ENCODE measurements around the gene TMPRSS11A. TPM values are rescaled to one million over a fixed set of nuclear protein-coding genes. Genes with fewer than 3 reads are reported as not detected.

TMPRSS11A gene
- total RNA-seq, 1 experiment from 2014 or later, result not detected

GRCh38 chr4:67912080-67912479 is 51.2 kb downstream of the TMPRSS11A start:
- no peak for DNase-seq (ENCODE audit: low spot score)

GRCh38 chr4:67911638-67912037 is 51.7 kb downstream of the TMPRSS11A start:
- DNase-seq (ENCODE audit: low spot score), result no peak

DNA sequence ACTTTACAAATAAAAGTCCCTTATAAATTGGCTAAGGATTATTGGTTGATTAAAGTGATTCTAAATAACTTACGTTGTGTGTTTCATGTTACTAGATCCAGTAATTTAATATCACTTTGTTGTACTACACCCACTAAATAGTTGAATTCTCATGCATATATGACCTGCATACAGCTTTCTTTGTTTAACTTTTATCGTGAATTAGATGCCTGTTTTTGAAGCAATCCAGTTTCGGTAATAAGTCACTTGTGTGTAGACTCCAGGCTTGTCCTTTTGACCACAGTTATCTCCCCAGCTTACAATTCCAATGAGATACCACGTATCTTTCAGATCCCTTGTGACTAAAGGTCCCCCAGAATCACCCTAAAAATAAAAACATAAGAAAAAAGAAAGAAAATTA is 52.2 kb downstream of the TMPRSS11A start:
- no peak for DNase-seq (ENCODE audit: low spot score)

DNA sequence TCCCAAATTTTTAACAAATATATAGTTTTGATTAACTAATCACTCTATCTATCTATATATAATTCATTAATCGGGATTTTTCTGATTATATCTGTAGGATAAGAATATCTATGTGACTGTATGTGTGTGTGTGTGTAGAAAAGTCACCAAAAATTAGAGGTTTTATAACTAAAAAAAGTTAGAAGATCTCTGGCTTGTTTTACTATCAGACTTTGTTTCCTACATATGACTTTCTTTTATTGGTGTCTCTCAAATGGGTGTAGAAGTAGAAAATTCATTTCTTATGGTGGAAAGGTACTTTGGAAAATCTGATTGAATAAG is 52.7 kb downstream of the TMPRSS11A start:
- DNase-seq (ENCODE audit: low spot score), result no peak

GRCh38 chr4:67909905-67910584 is 53.2 kb downstream of the TMPRSS11A start:
- no peak for DNase-seq (ENCODE audit: low spot score)

- no peak for DNase-seq (ENCODE audit: low spot score)
These were observed 55.6 kb downstream of the TMPRSS11A start for GRCh38 chr4:67907650-67908049.

GRCh38 chr4:67899096-67899495 is 64.2 kb downstream of the TMPRSS11A start:
- no peak for DNase-seq (ENCODE audit: low spot score)

DNA sequence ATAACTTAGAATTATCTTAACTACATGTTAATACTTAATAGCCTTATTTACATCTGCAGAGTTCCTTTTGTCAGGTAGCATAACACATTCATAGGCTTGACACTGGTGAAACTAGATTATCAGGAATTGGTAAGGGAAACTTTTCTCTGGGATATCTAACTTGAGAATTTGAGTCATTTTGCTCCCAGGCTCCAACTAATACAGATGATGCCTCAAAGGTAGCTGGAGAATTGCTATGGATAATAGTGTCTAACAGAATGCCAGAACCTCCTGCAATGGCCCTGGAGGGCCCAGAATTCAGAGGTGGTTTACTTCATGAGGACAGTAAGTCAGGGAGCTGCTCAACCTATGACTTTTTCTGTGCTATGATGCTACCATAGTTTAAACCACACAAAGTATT is 65.6 kb downstream of the TMPRSS11A start:
- no peak for DNase-seq (ENCODE audit: low spot score)

DNA sequence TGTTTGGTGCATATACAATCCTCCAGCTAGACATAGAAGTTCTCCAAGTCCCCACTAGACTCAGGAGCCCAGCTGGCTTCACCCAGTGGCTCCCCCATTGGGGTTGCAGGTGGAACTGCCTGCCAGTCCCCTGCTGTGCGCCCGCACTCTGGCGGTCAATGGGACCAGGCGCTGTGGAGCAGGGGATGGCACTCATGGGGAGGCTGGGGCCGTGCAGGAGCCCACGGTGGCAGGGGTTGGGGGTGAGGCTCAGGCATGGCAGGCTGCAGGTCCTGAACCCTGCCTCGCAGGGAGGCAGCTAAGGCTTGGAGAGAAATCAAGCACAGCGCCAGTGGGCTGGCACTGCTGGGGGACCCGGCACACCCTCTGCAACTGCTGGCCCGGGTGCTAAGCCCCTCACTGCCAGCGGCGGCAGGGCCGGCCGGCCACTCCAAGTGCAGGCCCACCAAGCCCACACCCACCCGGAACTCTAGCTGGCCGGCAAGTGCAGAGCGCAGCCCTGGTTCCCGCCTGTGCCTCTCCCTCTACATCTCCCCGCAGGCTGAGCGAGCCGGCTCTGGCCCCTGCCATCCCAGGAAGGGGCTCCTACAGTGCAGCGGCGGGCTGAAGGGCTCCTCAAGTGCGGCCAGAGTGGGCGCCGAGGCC is 66.8 kb downstream of the TMPRSS11A start:
- no peak for DNase-seq (ENCODE audit: low spot score)

DNA sequence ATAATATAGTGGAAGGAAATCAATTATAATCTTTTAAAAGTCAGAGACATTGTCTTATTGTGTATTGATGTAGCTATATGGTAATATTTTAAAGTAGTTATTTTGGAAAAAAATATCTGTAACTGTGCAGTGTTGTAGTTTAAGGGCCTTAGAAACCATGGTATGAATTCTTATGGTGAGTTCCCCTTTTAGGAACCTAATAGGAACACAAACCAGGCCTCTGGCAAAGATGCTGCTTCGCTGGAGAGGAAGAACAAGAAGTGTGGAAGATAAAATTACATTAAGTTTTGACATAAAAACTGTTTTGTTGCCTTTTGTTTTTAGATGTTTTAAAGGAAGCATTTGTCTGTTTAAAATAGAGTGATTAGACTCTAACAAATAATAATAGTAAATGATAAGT is 68.6 kb downstream of the TMPRSS11A start:
- no peak for DNase-seq (ENCODE audit: low spot score)

DNA sequence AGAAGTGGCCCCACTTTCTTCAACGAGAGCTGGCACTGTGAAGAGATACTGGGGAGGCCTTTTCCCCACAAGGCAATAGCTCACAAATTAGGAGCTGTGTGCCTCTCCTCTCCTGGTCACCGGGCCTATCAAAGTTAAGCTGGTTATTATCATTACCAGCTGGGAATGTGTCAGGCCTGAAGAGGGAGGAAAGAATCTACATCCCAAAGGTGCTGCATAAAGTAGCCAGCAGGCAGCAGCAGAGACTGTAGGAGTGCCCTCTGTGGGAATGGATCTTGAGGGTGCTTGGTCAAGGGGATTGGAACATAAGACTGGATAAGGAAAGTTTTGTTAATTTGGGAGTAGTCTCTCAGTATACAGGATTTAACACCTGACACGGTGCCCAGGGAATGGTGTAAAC is 70.4 kb downstream of the TMPRSS11A start:
- DNase-seq (ENCODE audit: low spot score), result no peak

DNA sequence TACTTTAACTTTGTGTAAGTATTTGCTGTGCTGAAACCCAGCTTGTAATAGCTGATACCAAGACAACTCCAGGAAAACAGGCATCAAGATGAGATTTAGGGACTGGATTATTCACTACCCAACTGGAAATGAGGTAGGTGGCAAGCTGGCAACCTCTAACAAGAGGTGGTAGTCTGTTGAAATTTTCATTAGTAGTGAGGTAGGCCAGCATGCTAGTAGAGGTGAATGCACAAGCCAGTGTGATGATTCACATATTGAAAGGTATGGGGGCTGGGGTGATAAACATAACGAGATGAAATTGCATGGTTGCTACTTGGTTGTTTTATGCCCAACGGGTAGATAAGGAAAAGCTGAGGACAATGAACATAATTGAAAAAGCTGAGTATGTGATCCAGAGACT is 71.0 kb downstream of the TMPRSS11A start:
- no peak for DNase-seq (ENCODE audit: low spot score)

DNA sequence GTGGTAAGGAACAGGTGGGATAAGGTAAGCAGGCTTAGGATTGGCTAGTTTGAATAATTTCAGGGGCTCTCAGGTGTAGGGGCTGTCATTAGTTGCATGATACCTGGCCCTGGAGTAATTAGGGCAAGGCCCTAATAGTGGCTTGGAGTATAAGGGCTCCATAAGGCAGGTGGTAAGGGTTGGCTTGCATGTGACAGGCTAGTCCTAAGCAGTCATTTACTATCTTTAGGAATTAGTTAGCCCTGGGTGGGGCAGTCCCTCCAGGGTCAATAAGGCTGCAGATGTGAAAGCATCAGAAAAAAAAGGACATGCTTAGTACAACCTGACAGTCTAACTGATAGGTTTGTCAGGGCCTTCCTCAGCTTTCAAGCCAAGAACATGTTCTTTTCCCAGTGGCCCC is 71.6 kb downstream of the TMPRSS11A start:
- DNase-seq (ENCODE audit: low spot score), result no peak

GRCh38 chr4:67886281-67886680 is 77.0 kb downstream of the TMPRSS11A start:
- DNase-seq (ENCODE audit: low spot score), result peak; percentile 1

GRCh38 chr4:67885762-67886161 is 77.5 kb downstream of the TMPRSS11A start:
- peak; percentile 58 for DNase-seq (ENCODE audit: low spot score)

DNA sequence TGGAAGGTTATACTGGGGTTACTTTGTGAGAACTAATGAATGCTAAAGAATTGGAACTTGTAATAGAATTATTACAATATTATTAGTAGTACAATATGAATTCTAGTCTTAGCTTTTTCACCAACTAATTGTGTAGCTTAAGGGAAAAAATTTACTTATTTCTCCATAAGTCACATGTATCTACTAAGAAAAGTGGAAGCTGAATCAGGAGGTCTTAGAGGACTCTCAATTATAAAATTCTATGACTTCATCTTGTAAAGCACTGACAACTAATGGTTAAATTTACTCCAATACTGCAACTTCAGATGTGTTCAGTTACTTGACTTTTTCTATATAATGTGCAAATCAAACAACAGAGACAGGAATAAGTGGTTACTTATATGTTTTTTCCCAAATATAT is 78.6 kb downstream of the TMPRSS11A start:
- no peak for DNase-seq (ENCODE audit: low spot score)

DNA sequence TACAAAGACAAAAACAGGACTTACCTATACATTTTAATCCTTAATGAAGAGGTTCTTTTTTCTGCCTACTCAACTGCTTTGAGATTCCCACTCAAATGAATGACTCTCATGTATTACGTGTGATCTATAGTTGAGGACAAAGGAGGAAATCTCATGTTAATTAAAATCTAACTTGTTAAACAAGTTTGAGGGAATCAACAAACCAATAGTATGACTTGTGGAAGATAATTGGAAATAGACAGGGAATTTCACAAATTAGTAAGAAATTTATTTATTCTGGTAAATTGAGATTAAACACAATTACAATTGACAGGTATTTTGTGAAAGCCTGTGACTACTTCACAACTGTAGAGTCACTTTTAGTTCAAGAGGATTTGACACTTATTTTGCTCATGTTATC is 79.4 kb downstream of the TMPRSS11A start, which contains the start of gene TMPRSS11D:
TSS of gene TMPRSS11D (minus strand) at position 101 of the 400 bp plus-strand sequence. CDS start at position 32, 69 bp downstream.
- DNase-seq (ENCODE audit: low spot score), result no peak

GRCh38 chr4:67883458-67883857 is 79.8 kb downstream of the TMPRSS11A start:
- no peak for DNase-seq (ENCODE audit: low spot score)

DNA sequence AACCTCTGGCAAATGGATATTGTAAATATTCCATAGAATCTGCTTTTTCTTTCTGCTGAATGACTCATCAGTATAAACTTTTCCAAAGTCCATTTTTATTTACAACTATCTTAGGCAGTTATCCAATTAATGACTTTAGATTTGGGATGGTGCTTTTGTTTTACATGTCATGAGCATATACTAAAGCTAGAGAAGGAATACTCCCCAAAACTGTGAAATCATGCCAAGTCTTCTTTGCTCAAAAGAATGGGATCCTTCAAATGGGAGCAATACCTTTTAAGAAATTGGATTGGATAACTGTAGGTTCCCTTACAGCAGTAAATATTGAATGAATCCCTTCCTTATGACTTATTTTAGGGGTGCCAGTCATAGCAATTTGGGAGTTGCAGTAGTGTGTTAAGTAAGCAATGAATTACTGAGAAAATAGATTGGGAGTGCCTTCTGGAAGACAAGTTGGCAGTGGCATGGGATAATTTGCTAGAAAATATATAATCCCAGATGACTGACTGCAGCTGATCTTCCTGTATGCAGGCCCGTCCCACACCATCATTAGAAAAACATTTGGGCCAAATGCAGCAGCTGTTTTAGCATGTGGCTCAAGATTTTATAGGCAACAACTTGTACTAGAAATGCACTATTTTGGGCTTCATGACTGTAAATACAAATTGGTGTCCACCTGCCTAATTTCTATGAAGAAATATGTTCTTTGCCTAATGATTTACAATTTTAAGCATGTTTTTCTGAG is 82.3 kb downstream of the TMPRSS11A start:
- DNase-seq (ENCODE audit: low spot score), result no peak

DNA sequence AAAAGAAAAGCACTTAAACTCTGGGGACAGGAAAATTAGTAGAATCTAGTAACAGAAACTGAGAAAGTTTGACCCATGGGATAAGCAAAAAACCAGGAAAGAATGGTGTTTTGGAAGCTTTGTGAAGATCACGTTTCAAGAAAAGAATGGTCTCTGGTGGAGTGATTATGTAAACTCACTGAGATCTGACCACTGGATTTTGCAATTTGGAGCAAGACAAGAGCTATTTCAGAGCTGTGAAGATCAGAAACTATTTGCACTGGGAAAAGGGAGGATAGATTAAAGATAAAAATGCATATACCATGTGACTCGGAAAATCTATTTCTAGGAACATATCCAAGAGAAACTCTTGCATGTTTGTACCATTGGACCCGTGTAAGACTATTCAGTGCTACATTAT is 83.8 kb downstream of the TMPRSS11A start:
- no peak for DNase-seq (ENCODE audit: low spot score)

- no peak for DNase-seq (ENCODE audit: low spot score)
These were observed 86.2 kb downstream of the TMPRSS11A start for GRCh38 chr4:67877086-67877485.

DNA sequence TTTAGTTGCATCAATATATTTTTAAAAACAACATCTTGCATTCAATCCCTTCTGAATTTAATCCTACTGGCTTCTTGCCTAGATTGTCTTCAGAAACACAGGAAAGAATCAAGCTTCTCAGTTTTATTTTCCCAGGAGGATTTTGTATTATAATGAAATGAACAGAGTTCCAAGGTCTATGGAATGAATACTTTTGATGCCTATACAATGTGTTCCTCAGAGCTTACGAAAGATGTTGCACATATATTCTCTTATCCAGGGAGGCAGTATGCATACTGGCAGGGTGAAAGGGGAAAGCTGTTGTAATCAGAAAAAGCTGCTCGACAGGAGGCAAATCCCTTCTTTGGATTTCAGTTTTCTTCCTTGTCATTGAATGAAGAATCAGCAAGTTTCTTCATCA is 88.3 kb downstream of the TMPRSS11A start:
- no peak for DNase-seq (ENCODE audit: low spot score)

DNA sequence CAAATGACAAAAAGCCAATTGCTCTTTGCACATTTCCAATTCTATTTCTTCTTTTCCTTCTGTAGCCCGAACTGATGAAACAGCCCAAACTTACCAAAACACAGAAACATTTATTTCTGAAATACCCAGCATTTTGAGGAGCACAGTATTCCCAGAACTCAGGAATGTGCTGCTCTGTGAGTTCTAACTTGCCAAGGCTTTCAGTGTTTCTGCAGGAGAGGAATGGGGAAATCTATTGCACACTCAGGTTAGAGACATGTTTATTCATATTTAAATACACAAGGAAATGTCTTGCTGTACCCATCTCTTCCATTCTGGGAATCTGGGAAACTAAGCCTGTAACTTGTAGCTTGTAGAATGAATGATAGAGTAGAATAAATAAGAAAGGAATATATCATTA is 90.2 kb downstream of the TMPRSS11A start:
- no peak for DNase-seq (ENCODE audit: low spot score)
